NCI-H526 treated with DMSO at 0.1 percent for 48 hours (cell line): ENCODE measurements around the gene ATP8B1.

Experiments
- DNase-seq: peaks from one replicate; lab custom pipeline; 2025; lab: John Stamatoyannopoulos, UW

The ATP8B1 gene

GRCh38 chr18:57819119-57819518, 16.0 kb upstream of the ATP8B1 start:
- no peak for DNase-seq

DNA sequence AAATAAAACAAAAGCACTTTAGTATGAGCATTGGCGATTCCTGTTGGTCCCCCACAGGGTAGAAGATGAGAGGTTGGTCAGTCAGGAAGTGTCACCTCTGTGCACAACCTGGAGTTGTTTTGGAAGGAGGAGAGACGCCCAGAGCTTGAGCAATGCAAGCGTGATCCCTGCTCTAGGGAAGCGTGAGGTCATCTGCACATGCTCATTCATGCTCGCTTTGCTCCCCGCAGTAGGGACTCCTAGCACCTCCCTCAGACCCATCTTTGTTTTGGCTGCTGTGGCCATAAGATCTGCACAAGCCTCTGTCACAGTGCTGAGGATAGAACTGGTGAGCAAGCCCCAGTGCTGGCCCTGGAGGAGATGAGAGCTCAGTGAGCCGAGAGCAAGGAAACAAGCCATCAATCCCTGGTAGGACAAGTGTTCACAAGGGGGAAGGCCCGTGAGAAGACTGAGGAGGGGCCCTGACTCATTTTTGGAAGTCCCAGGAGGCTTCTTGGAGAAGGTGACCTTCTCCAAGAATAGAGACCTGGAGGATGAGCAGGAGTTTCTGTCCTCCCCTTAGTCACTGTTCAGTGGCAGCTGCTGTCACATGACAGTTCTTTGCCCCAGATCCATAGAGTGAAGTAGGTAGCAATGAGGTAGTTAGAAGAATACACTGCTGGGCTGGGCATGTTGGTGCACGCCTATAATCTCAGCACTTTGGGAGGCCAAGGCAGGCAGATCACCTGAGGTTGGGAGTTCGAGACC, 13.3 kb upstream of the ATP8B1 start:
- DNase-seq = no peak

DNA sequence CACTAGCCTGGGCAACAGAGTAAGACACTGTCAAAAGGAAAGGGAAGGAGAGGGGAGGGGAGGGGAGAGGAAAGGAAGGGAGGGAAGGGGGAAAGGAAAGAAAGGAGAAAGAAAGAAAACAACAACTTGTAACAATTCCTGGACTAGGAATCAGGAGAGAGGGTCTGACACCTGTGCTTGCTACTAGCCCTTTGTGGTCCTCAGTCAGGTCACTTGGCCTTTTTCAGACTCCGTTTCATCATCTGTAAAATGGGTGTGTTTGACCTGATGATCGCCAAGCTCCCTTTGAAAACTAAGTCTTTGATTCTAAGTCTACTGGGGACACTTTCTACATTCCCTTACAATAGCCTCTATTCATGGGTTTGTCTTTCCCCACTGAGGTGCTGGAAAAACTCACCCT, 11.4 kb upstream of the ATP8B1 start:
- DNase-seq = no peak

DNA sequence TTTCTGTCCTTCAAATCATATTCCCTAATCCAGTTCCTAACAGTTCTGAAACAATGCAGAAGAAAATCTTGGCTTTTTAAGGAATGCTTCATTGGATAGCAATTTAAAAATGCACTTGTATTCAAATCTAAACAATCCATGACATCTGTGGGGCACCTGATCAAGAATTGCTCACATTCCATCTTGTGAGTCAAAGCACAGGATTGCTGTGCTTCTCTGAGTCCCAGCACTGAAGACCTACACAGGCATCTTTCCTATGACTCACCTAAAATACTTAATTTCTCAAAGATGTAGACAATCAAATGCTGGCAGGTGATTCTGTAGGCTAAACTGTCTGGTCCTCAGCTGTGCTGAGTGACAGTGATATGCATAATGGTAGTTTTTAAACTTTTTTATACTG, 10.1 kb upstream of the ATP8B1 start:
- no peak for DNase-seq

GRCh38 chr18:57812126-57812477, 9.0 kb upstream of the ATP8B1 start:
- no peak for DNase-seq

GRCh38 chr18:57811477-57812125, 8.5 kb upstream of the ATP8B1 start:
- no peak for DNase-seq

GRCh38 chr18:57809190-57809589, 6.1 kb upstream of the ATP8B1 start:
- no peak for DNase-seq

- no peak for DNase-seq
Observed at GRCh38 chr18:57807336-57808117, 4.4 kb upstream of the ATP8B1 start.

GRCh38 chr18:57806978-57807285, 3.8 kb upstream of the ATP8B1 start:
- no peak for DNase-seq

GRCh38 chr18:57806201-57806977, 3.3 kb upstream of the ATP8B1 start:
- DNase-seq = no peak

DNA sequence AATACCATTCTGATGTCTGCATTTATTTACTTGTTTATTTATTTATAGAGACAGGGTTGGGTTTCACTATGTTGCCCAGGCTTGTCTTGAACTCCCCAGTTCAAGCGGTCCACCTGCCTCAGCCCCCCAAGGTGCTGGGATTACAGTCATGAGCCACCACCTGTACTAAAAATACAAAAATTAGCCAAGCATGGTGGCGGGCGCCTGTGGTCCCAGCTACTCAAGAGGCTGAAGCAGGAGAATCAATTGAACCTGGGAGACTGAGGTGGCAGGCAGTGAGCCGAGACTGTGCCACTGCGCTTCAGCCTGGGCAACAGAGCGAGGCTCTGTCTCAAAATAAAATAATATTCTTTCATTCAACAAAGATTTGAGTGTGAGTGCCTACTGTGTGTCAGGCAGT, 2.0 kb upstream of the ATP8B1 start:
- no peak for DNase-seq

DNA sequence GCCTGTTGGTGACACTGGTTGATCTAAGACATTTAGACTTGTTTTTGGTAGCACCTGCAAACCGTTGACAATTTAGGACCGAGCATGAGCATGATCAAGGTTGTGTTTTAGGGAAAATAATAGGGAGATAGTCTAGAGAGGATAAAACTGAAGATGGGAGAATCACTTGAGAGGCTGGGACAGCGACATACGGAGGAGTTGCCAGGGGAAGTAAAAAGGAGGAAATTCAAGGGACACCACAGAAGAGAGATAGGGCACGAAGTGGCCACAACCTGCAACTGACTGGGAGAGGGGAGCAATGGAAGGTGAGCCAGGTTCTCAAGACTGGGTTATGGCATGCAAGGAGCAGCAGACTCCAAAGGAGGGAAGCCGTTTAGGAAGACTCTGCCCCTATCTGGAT, 1.4 kb upstream of the ATP8B1 start:
- no peak for DNase-seq

DNA sequence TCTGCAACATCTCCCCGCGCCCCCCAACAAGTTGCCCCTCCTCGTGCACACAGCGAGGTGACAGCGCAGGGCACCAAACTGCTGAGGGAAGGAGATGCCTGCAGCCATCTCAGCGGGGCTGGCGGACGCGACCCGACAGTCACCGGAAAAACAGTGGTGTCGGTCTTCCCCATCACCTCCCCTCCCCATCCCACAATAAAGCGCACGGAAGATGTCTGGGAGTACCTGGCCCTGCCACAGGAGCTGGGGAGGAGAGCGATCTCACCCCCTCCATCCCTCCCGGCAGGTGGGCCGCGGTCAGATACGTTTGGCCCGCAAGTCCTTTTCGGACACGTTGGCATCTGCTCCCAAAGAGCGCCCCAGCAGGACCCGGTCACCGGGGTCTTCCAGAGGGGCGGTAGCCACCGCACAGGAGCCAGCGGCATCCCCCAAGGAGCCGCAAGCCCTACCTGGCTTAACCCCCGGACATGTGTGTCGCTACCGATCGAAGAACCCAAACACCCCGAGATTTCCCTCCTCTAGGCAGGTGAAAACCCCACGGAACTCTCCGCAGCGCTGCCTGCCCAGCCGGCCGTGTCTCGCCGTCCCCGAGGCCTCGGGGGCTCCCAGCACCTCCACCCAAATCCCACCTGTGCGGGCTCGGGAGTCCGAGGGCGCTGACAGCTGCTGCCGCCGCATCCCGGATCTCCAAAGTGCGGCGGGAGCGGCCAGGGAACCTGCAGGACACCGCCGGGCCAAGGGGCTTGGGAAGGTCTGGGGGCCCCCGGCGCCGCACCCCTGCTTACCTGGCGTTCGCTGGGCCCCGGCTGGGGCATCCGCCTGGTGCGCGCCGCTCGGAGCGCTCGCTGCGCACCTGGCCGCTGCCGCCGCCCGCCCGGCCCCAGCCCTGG, 657 bp downstream of the ATP8B1 start:
- peak; percentile 46 for DNase-seq

DNA sequence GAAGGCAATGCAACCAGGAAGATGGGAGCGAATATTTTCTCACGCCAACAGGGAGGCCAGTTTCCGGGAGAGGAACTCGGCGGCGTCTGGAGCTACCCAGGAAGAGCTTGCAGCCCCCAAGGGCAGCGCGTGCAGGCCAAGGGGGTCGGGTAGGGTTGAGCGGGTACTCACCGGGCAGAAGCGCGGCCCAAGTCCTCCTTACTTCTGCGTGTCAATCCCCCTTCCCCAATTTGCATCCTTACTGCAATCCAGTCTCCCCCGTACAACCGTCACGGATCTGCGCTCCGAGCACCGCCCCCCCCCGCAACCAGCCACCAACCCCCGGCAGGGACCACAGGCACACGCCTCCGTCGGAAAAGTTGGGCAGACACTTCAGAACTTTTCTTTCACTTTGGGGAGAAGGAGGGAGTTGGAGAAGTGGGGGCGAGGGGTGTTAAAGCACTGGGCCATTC, 1.3 kb downstream of the ATP8B1 start:
- DNase-seq = peak; percentile 30

DNA sequence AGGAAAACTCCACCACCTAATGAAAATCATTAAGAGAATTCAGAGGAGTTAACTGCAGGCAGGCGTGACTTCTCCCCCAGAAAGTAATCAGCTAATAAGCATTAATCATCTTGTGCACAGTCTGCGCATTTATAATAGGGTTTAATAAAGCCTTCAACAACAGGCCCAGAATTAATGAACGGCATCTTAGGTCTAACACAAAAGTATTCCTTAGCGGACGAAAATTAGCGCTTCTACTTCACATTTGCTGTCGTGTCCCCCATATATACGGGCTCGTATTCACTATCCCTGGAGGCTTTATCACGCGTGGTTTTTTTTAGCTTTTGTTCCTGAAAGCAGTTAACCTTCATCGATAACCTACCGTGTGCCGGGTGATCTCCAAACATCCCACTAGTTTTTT, 1.8 kb downstream of the ATP8B1 start:
- DNase-seq = no peak

DNA sequence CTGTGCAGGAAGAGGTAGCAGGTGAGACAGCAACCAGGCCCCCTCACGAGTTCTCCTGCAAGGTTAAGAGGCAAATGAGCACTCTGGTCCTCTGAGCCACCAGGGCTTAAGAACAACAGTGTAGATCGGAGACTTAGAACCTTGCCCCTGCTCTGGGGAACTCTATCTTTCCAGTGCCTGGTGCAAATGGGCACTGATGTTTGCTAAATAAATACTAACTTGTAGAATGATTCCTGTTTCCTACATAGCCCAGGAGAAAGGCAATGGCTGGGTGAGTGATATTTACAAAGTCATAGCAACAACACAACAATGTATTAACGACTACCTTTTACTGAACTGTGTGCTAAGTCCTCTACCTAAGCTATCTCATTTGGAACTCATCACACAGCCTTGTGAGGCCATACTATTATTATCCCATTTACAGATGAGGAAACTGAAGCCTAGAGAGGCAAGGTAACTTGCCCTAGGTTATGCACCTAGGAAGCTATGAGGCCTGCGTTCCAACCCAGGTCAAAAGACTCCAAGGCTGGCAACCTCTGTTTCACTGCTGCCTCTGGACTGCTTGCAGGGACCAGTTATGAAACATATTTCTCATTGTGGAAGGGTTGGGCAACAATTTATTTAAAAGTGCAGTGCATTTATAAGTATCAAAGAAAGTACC, 4.3 kb downstream of the ATP8B1 start:
- no peak for DNase-seq

GRCh38 chr18:57797209-57797651, 5.9 kb downstream of the ATP8B1 start:
- peak; percentile 50 for DNase-seq

DNA sequence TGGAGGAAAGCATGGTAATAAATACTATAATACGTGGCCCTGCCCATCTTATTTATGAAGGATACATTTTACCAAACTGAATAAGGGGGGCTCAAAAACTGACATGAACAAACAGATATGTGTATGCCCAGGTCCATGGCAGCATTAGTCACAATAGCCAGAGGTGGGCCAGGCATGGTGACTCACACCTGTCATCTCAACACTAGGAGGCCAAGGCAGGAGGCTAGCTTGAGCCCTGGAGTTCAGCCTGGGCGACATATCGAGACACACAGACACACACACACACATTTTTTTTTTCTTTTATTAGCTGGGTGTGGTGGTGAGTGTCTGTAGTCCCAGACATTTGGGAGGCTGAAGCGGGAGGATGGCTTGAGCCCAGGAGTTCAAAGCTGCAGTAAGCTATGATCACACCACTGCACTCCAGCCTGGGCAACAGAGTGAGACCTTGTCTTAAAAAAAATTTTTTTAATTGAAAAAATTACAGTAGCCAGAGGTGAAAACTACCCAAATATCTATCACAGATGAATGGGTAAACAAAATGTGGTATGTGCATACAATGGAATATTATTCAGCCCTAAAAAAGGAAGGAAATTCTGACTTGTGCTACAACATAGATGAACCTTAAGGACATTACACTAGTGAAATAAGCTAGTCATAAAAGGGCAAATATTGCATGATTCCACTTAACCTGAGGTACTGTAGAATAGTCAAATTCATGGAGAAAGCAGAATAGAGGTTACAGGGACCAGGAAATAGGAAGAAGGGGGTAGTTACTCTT, 8.0 kb downstream of the ATP8B1 start:
- DNase-seq = no peak

DNA sequence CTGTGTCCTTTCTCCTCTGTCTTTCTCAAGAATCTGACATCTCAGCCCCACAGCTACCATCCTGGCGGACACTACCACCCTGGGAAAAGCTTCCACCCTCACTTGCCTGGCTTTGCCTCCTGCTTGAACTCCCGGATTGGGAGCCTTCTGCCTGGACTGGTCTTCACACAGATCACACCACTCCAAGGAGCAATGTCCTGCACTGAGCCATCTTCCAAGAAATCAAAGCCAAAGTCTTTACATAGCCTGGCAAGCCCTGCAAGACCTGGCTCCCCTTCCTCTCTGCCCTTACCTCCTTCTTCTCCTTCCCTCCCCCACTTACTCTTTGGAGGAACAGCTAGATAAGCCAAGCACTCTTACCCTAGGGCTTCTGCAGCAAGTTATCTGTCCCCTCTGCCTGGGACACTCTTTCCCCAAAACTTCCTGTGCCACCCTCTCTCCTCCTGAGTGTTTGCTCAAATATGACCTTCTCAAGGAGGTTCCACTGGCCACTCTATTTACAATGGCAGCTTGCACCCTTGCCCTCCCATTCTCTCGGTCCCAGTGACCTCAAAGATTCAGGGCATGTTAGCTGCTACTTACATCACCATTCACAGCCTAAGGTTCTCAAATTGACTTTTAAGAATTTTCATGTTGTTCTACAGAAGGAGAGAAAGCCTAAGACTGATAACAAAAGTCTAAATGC, 9.7 kb downstream of the ATP8B1 start:
- no peak for DNase-seq
